Lower leg skin (tissue), 4 donors: ENCODE measurements around the gene ZBTB18. TPM values are rescaled to one million over a fixed set of nuclear protein-coding genes. Genes with fewer than 3 reads are reported as not detected.
A peak's percentile ranks its signal among the peaks of the same experiment; 100 is the strongest.

Experiments used
- DNase-seq, 2 donors: peaks; one replicate each; pipeline ENCODE4 v3.0.0-alpha.2; 2019; ENCODE audit warnings: low spot score in 2 of 2
- H3K4me3 ChIP-seq: fragments of 200-600 bp; sonication (generic); 2 replicates; pipeline ENCODE4 v1.5.1; 2017; ENCODE audit warnings: mild to moderate bottlenecking, low read depth; ENCODE audit not compliant: poor library complexity, severe bottlenecking
- CTCF ChIP-seq, 3 donors: fragments of 450-650 bp; IDR thresholded peaks; one replicate each; pipeline ENCODE4 v1.5.1; 2016; ENCODE audit warnings: antibody characterized with exemption in 3 of 3, mild to moderate bottlenecking in 3 of 3, moderate library complexity in 2 of 3
- POLR2A ChIP-seq, 2 donors: fragments of 450-650 bp; IDR thresholded peaks; one replicate each; pipeline ENCODE4 v1.6.1; 2016 to 2017; ENCODE audit warnings: antibody characterized with exemption in 2 of 2, mild to moderate bottlenecking in 1 of 2, moderate library complexity in 1 of 2
- WGBS, 2 donors: methylation state at CpG; one replicate each; pipeline ENCODE4 v1.1.5; 2018; 5-methylcytosine and 5-hydroxymethylcytosine counted together
- intact Hi-C: fragments of 100-400 bp; cut with DNase I; formaldehyde crosslinking; loops from one replicate; pipeline ENCODE4 v1.15.0; 2023; ENCODE audit warnings: low total_unique reads
- total RNA-seq, 4 donors: library from RNA; depleted of rRNA; stranded (reverse); fragments of >200 nt; gene quantifications; one replicate each; pipeline ENCODE4 v1.1.0, GENCODE V29; 2016

Gene ZBTB18
- total RNA-seq, 4 donors from 2014 or later = 10.6 to 14.3 (median 11.7) TPM

DNA sequence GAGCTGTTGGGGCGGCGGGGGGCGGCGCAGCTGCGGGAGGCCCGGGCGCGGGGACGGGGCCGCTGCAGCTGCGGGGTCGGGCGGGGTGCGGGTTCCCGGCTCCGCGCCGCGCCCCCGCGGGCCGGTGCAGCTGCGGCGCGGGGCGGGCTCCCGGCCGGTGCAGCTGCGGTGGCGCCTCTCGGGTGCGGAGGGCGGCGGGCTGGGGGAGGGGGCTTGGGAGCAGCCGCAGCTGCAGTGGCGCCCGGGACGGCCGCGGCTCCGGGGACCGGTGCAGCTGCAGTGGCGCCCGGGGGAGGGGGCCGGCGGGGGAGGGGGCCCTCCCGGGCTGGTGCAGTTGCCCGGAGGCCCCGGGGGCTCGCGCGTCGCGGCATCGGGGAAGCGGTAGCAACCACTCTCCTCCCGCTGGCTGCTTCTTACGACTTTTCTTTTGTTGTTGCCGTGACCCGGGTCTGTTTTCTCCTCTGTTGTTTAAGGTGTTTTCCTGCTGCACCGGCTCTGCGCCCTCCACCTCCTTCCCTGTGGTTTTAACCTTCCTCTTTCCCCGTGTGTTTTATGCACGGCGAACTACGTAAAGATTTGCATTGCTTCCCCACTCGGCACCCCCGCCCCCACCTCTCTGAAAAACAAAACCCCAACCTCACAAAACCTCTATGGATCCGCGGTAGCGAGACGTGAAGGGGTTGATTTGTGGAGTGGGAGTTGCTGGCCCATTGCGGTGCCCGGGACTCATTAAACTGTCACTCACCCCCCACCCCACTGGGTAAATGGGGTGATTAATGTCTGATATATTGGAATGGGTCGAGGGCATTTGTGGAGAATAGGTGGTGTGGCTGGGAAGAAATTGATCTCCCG lies 1.7 kb upstream of the ZBTB18 start:
- 0% methylated on average over 28 to 53 of the region's 76 CpGs for WGBS, 2 donors
- H3K4me3 ChIP-seq = peak overlapping the region; percentile 38
- no peak for DNase-seq
- intact Hi-C loops = no loop called here
- TF ChIP-seq CTCF (IDR thresholded peaks at IDR 0.05) (no peak), POLR2A (IDR thresholded peaks at IDR 0.05) (no peak)

GRCh38 chr1:244050014-244050834 lies 859 bp upstream of the ZBTB18 start:
- 4 to 6% methylated on average over 21 of the region's 21 CpGs for WGBS, 2 donors
- DNase-seq = no peak
- intact Hi-C loops = no loop called here
- TF ChIP-seq CTCF (IDR thresholded peaks at IDR 0.05) (no peak), POLR2A (IDR thresholded peaks at IDR 0.05) (no peak)
- peak overlapping the region; percentile 38 for H3K4me3 ChIP-seq

DNA sequence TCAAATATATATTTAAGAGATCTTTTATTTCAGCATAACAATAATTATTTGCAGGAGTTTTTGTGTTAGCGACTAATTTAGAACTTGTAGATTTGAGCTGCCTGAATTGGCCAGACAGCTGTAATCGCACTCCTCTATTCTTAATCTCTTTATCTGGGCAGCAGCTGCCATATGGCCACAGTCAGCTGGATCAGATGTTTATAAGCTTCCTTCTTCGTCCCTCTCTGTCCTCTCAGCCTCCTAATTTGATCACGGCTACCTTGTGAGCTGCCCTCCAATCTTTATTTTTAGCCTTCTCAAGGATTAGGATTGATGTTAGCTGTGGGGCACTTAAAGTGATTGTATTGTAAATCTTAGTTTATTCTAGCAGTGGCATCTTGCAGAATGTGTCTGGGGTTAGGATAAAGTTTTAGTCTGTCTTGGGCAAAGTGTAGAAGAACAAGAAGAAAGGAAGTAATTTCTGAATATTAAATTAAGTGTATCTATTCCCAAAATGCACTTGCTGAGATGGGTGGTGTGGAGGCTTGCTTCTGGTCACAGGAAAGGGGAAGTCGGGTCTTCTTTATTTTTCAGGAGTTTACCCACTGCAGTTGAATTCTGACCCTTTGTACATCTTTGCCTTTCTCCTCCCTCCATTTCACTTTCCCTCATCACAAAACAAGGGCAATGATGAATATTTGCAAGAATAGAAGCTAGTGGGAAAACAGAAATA lies 1.1 kb downstream of the ZBTB18 start:
- peak in 1 of 2 donors; percentile 57 for DNase-seq
- 39 to 49% methylated on average over 5 of the region's 5 CpGs for WGBS, 2 donors
- intact Hi-C loops = no loop called here
- no peak overlapping the region for H3K4me3 ChIP-seq
- TF ChIP-seq CTCF (IDR thresholded peaks at IDR 0.05) (no peak), POLR2A (IDR thresholded peaks at IDR 0.05) (no peak)

GRCh38 chr1:244052728-244053312 lies 1.7 kb downstream of the ZBTB18 start:
- intact Hi-C loops = no loop called here
- no peak overlapping the region for H3K4me3 ChIP-seq
- 71 to 80% methylated on average over 6 of the region's 6 CpGs for WGBS, 2 donors
- no peak for TF ChIP-seq POLR2A (IDR thresholded peaks at IDR 0.05)
- DNase-seq = no peak

DNA sequence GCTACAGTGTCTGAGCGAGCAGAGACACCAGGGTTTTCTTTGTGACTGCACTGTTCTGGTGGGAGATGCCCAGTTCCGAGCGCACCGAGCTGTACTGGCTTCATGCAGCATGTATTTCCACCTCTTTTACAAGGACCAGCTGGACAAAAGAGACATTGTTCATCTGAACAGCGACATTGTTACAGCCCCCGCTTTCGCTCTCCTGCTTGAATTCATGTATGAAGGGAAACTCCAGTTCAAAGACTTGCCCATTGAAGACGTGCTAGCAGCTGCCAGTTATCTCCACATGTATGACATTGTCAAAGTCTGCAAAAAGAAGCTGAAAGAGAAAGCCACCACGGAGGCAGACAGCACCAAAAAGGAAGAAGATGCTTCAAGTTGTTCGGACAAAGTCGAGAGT lies 2.7 kb downstream of the ZBTB18 start:
- no peak for TF ChIP-seq POLR2A (IDR thresholded peaks at IDR 0.05)
- 80 to 86% methylated on average over 11 of the region's 11 CpGs for WGBS, 2 donors
- no peak overlapping the region for H3K4me3 ChIP-seq
- DNase-seq = peak in 1 of 2 donors; percentile 76
- intact Hi-C loops = no loop called here

GRCh38 chr1:244054247-244054923 lies 3.3 kb downstream of the ZBTB18 start:
- TF ChIP-seq CTCF (IDR thresholded peaks at IDR 0.05) = no peak
- TF ChIP-seq POLR2A (IDR thresholded peaks at IDR 0.05) = no peak
- DNase-seq = peak in 1 of 2 donors; percentile 61
- no peak overlapping the region for H3K4me3 ChIP-seq
- 90 to 95% methylated on average over 17 of the region's 17 CpGs for WGBS, 2 donors
- intact Hi-C loops = no loop called here
